BLaER1 (cell line): ENCODE results near the gene ITGB6.
"Not testable (repeated sequence)": the region's sequence is repeated elsewhere in the genome, so short reads cannot be mapped to it uniquely, and the experiment has no call there.

ENCODE experiments used
- H3K27ac ChIP-seq: shearing (Covaris generic); formaldehyde crosslinking; 2 replicates; pipeline ENCODE4 v1.8.1; 2022
- H3K27me3 ChIP-seq: shearing (Covaris generic); formaldehyde crosslinking; 2 replicates; pipeline ENCODE4 v1.8.1; 2022
- H3K36me3 ChIP-seq: shearing (Covaris generic); formaldehyde crosslinking; 2 replicates; pipeline ENCODE4 v1.8.1; 2022
- H3K4me1 ChIP-seq: shearing (Covaris generic); formaldehyde crosslinking; 2 replicates; pipeline ENCODE4 v1.8.1; 2022
- H3K4me2 ChIP-seq: shearing (Covaris generic); formaldehyde crosslinking; 2 replicates; pipeline ENCODE4 v1.8.1; 2022
- H3K4me3 ChIP-seq: shearing (Covaris generic); formaldehyde crosslinking; 2 replicates; pipeline ENCODE4 v1.8.1; 2022
- H3K9ac ChIP-seq: shearing (Covaris generic); formaldehyde crosslinking; 2 replicates; pipeline ENCODE4 v1.8.1; 2022
- H3K9me3 ChIP-seq: shearing (Covaris generic); formaldehyde crosslinking; 2 replicates; pipeline ENCODE4 v1.8.1; 2022
- H4K20me1 ChIP-seq: shearing (Covaris generic); formaldehyde crosslinking; 2 replicates; pipeline ENCODE4 v1.8.1; 2022
- Cebpa-rat ChIP-seq: shearing (Covaris generic); IDR thresholded peaks from 2 replicates; pipeline ENCODE4 v1.8.1; 2022

The ITGB6 gene

GRCh38 chr2:160194946-160195345 lies 5.1 kb downstream of the ITGB6 start:
- Histone ChIP-seq H3K4me3 (no peak overlapping the region), H3K36me3 (no peaks in the 10 kb centered on the region), H3K27me3 (no peaks in the 10 kb centered on the region), H3K4me2 (no peak overlapping the region), H3K27ac (no peak overlapping the region), H3K4me1 (no peaks in the 10 kb centered on the region), H3K9ac (no peak overlapping the region), H3K9me3 (no peaks in the 10 kb centered on the region), H4K20me1 (no peaks in the 10 kb centered on the region)
- TF ChIP-seq Cebpa-rat: no peak

DNA sequence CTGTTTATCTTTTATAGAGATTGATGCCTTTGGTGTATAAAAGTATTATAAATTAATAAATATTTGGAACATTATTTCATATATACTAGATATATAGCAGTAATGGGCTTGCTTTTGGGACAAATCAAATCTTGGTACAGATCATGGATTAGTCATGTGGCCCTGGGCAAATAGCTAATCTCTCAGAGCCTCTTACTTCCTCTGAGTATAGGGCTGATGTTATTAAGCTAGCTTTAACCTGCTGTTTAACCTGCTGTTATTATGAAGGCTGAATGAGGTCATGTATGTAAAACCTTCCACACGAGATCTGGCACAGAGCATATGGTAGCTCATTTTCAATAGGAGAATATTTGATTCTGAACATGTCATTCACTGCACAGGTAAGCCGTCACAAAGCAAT lies 5.7 kb downstream of the ITGB6 start:
- no peaks in the 10 kb centered on the region for H3K9me3 ChIP-seq
- TF ChIP-seq Cebpa-rat: no peak
- H3K36me3 ChIP-seq: no peaks in the 10 kb centered on the region
- no peak overlapping the region for H3K4me3 ChIP-seq
- no peak overlapping the region for H3K27ac ChIP-seq
- no peak overlapping the region for H3K4me2 ChIP-seq
- H3K4me1 ChIP-seq: no peaks in the 10 kb centered on the region
- no peaks in the 10 kb centered on the region for H3K27me3 ChIP-seq
- no peaks in the 10 kb centered on the region for H4K20me1 ChIP-seq
- no peak overlapping the region for H3K9ac ChIP-seq

DNA sequence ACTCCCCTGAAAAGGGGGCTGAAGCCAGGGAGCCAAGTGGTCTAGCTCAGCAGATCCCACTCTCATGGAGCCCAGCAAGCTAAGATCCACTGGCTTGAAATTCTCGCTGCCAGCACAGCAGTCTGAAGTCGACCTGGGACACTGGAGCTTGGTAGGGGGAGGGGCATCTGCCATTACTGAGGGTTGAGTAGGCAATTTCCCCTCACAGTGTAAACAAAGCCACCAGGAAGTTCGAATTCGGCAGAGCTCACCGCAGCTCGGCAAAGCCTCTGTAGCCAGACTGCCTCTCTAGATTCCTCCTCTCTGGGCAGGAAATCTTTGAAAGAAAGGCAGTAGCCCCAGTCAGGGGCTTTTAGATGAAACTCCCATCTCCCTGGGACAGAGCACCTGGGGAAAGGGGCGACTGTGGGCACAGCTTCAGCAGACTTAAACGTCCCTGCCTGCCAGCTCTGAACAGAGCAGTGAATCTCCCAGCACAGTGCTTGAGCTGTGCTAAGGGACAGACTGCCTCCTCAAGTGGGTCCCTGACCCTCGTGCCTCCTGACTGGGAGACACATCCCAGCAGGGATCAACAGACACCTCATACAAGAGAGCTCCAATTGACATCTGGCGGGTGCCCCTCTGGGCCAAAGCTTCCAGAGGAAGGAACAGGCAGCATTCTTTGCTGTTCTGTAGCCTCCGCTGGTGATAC lies 18.8 kb downstream of the ITGB6 start:
- not testable (repeated sequence) for H4K20me1 ChIP-seq, H3K27me3 ChIP-seq, H3K4me1 ChIP-seq, H3K4me2 ChIP-seq, H3K36me3 ChIP-seq, H3K9me3 ChIP-seq, H3K9ac ChIP-seq, H3K27ac ChIP-seq, H3K4me3 ChIP-seq

DNA sequence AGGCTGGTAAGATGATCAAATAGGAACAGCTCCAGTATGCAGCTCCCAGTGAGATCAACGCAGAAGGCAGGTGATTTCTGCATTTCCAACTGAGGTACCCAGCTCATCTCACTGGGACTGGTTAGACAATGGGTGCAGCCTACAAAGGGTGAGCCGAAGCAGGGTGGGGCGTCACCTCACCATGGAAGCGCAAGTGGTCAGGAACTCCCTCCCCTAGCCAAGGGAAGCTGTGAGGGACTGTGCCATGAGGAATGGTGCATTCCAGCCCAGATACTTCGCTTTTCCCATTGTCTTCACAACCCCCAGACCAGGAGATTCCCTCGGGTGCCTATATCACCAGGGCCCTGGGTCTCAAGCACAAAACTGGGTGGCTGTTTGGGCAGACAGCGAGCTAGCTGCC lies 19.4 kb downstream of the ITGB6 start:
- H3K36me3 ChIP-seq, H3K4me3 ChIP-seq, H3K27me3 ChIP-seq, H4K20me1 ChIP-seq, H3K9ac ChIP-seq, H3K4me2 ChIP-seq, H3K27ac ChIP-seq, H3K9me3 ChIP-seq, H3K4me1 ChIP-seq: not testable (repeated sequence)

DNA sequence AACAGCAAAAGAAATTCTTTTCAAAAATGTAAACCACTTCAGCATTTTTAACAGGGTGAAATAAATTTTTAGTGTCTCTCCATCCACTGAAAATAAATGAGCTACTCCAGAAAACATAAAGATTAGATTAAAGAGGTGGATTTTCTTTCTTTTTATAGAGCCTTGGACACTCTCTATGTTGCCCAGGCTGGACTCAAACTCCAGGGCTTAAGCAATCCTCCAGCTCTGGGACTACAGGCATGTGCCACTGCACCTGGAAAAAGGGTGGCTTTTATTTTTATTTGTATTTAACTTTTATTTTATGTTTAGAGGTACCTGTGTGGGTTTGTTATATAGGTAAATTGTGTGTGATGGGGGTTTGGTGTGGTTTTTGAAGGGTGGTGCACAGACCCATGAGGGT lies 19.9 kb downstream of the ITGB6 start:
- Histone ChIP-seq H3K27ac (no peak overlapping the region), H3K9me3 (no peaks in the 10 kb centered on the region), H3K9ac (no peak overlapping the region), H3K4me3 (no peak overlapping the region), H3K4me2 (no peak overlapping the region), H4K20me1 (no peaks in the 10 kb centered on the region), H3K27me3 (no peaks in the 10 kb centered on the region), H3K4me1 (no peaks in the 10 kb centered on the region), H3K36me3 (no peaks in the 10 kb centered on the region)
- no peak for TF ChIP-seq Cebpa-rat

GRCh38 chr2:160175169-160176134 lies 24.6 kb downstream of the ITGB6 start:
- no peak for TF ChIP-seq Cebpa-rat
- Histone ChIP-seq H3K27me3 (no peaks in the 10 kb centered on the region), H3K9ac (no peak overlapping the region), H3K4me1 (no peaks in the 10 kb centered on the region), H4K20me1 (no peaks in the 10 kb centered on the region), H3K27ac (no peak overlapping the region), H3K9me3 (no peaks in the 10 kb centered on the region), H3K4me3 (no peak overlapping the region), H3K36me3 (no peaks in the 10 kb centered on the region), H3K4me2 (no peak overlapping the region)

DNA sequence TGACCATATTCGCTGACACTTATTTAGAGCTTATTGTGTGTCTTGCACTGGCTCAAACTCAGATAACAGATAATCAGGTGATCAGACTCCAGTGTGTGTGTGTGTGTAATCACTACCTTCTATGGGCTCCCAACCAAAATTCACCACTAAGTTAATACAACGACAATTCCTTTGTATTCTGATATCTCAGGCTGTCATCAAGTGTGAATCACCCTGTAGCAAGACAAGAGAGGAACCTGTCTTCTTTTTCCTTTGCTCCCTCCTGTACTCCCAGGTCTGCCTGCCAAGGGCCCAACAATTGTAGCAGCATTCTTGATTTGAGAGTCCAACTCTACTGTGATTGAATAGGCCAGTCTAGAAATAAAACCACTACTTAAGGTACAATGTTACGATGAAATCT lies 25.8 kb downstream of the ITGB6 start:
- Histone ChIP-seq H3K4me3 (no peak overlapping the region), H3K27ac (no peak overlapping the region), H4K20me1 (no peaks in the 10 kb centered on the region), H3K36me3 (no peaks in the 10 kb centered on the region), H3K9me3 (no peaks in the 10 kb centered on the region), H3K27me3 (no peaks in the 10 kb centered on the region), H3K4me2 (no peak overlapping the region), H3K9ac (no peak overlapping the region), H3K4me1 (no peaks in the 10 kb centered on the region)
- no peak for TF ChIP-seq Cebpa-rat

DNA sequence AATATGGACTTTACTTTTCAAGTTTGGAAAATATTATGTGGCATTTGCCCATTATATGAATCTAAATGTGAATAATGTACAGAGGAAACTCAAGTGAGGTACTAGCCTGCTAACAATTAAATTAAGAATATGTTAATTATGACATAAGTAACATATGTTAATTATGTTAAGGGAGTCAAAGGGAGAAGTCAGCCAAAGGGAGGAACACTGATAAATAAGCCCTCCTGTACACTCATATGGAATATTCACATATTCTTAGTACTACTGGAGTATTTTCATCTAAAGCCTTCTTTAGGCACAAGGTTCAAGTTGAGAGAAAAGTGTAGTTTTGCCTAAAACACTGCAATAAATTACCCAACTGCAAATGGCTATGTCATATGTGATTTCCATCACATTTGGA lies 30.1 kb downstream of the ITGB6 start:
- H3K4me1 ChIP-seq: no peaks in the 10 kb centered on the region
- no peaks in the 10 kb centered on the region for H3K9me3 ChIP-seq
- H3K9ac ChIP-seq: no peak overlapping the region
- H4K20me1 ChIP-seq: no peaks in the 10 kb centered on the region
- H3K27me3 ChIP-seq: no peaks in the 10 kb centered on the region
- no peak overlapping the region for H3K4me2 ChIP-seq
- no peak for TF ChIP-seq Cebpa-rat
- H3K27ac ChIP-seq: no peak overlapping the region
- no peaks in the 10 kb centered on the region for H3K36me3 ChIP-seq
- no peak overlapping the region for H3K4me3 ChIP-seq

GRCh38 chr2:160169471-160169870 lies 30.6 kb downstream of the ITGB6 start:
- TF ChIP-seq Cebpa-rat: no peak
- H3K27ac ChIP-seq: no peak overlapping the region
- H3K27me3 ChIP-seq: no peaks in the 10 kb centered on the region
- no peaks in the 10 kb centered on the region for H3K36me3 ChIP-seq
- no peak overlapping the region for H3K4me2 ChIP-seq
- H3K9ac ChIP-seq: no peak overlapping the region
- H3K9me3 ChIP-seq: no peaks in the 10 kb centered on the region
- H3K4me3 ChIP-seq: no peak overlapping the region
- H4K20me1 ChIP-seq: no peaks in the 10 kb centered on the region
- no peaks in the 10 kb centered on the region for H3K4me1 ChIP-seq

GRCh38 chr2:160168878-160169277 lies 31.2 kb downstream of the ITGB6 start:
- Histone ChIP-seq H3K4me2 (no peak overlapping the region), H3K9ac (no peak overlapping the region), H3K27me3 (no peaks in the 10 kb centered on the region), H3K9me3 (no peaks in the 10 kb centered on the region), H3K27ac (no peak overlapping the region), H3K4me1 (no peaks in the 10 kb centered on the region), H3K36me3 (no peaks in the 10 kb centered on the region), H4K20me1 (no peaks in the 10 kb centered on the region), H3K4me3 (no peak overlapping the region)
- no peak for TF ChIP-seq Cebpa-rat
